ENCODE data around the gene TACC2. TPM values are rescaled to one million over a fixed set of nuclear protein-coding genes. Genes with fewer than 3 reads are reported as not detected.
A peak's percentile ranks its signal among the peaks of the same experiment; 100 is the strongest.

TACC2 gene
- total RNA-seq, 4 donors from 2014 or later, result 46.5 to 106 (median 71.6) TPM

DNA sequence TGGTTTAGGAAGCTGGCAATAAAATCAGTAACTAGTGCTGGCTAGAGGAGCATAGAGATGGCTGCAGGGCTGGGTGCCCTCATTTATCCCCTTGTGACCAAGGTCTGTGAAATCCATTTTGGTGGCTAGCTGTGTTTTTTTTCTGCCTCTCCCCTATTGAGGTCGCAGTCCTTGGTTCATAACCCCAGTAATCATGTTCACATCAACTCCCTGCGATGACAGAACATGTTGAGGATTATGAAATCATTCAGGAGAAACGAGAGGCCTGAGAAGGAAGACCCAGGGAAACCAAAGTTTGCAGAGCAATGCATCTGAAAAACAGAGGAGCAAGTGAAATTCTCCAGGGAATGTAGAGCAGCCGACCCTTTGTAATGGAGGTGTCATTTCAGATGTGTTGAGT is 126.9 kb downstream of the TACC2 start:
- Histone ChIP-seq H3K9me3 (no peaks in the 10 kb centered on the region), H3K27ac (peak overlapping the region in 3 of 4 donors; percentile 95 to 98 (median 98)), H3K4me1 (peaks cover 22 to 69% (median 29%) of the 10 kb centered on the region in 3 donors), H3K4me3 (no peak overlapping the region), H3K27me3 (peaks cover 0 to 16% (median 0%) of the 10 kb centered on the region in 4 donors), H3K36me3 (peaks cover 0 to 20% (median 0%) of the 10 kb centered on the region in 3 donors)
- DNase-seq, result no peak
- intact Hi-C loops (cut with DNase I), result loop anchor here (10.0 kb wide), 1 partner anchor 61 kb away; no protein-coding TSS in a partner anchor
- TF ChIP-seq POLR2A (IDR thresholded peaks at IDR 0.05), result no peak
- TF ChIP-seq, protein P1, sequence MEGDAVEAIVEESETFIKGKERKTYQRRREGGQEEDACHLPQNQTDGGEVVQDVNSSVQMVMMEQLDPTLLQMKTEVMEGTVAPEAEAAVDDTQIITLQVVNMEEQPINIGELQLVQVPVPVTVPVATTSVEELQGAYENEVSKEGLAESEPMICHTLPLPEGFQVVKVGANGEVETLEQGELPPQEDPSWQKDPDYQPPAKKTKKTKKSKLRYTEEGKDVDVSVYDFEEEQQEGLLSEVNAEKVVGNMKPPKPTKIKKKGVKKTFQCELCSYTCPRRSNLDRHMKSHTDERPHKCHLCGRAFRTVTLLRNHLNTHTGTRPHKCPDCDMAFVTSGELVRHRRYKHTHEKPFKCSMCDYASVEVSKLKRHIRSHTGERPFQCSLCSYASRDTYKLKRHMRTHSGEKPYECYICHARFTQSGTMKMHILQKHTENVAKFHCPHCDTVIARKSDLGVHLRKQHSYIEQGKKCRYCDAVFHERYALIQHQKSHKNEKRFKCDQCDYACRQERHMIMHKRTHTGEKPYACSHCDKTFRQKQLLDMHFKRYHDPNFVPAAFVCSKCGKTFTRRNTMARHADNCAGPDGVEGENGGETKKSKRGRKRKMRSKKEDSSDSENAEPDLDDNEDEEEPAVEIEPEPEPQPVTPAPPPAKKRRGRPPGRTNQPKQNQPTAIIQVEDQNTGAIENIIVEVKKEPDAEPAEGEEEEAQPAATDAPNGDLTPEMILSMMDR (IDR thresholded peaks at IDR 0.05), result no peak
- WGBS, 2 donors, result 19 to 20% methylated on average over 3 to 4 of the region's 4 CpGs

DNA sequence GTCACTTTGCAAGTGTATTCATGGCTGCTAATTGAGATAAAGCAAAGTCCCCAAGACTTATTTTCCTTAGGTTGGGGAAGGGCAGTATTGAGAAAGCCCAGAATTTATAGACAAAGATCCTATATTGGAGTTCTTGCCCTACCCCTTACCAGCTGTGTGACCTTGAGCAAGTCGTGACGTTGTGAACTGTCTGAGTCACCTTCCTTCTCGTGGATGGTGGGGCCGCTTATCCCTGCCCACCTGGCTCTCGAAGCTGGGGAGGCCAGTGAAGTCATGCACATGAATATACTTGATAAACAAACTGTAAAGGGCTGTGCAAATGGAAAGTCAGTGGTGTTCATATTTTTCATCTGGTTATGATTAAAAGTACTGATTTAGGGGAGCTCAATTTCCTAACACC is 127.4 kb downstream of the TACC2 start:
- WGBS, 2 donors, result 4 to 22% methylated on average over 4 to 5 of the region's 5 CpGs
- peak overlapping the region in 3 of 4 donors; percentile 95 to 98 (median 98) for H3K27ac ChIP-seq
- no peaks in the 10 kb centered on the region for H3K9me3 ChIP-seq
- intact Hi-C loops (cut with DNase I), result loop anchor here (10.0 kb wide), 1 partner anchor 62 kb away; no protein-coding TSS in a partner anchor
- H3K4me1 ChIP-seq, result peaks cover 22 to 69% (median 29%) of the 10 kb centered on the region in 3 donors
- peaks cover 0 to 16% (median 0%) of the 10 kb centered on the region in 4 donors for H3K27me3 ChIP-seq
- DNase-seq, result no peak
- peaks cover 0 to 22% (median 0%) of the 10 kb centered on the region in 3 donors for H3K36me3 ChIP-seq
- H3K4me3 ChIP-seq, result no peak overlapping the region
- TF ChIP-seq, protein P1 (IDR thresholded peaks at IDR 0.05), result no peak
- no peak for TF ChIP-seq POLR2A (IDR thresholded peaks at IDR 0.05)

DNA sequence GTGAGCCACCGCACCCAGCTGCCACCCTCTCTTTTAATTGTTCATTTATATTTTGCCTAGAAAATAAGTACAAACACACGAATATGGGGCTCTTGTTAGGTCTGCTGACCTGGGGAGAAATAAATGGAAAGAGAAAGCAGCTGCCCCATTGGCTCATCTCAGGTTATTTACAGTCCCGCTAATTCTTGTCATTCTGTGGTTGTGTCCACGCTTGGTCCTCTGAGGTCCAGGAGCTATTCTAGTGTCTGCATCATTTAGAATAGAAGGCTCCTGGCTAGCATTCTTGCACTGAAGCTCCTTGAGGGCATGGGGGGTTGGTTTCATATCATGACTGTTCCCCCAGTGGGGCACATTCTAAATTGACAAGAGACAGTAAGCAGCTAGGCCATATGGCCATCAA is 128.5 kb downstream of the TACC2 start:
- peaks cover 0 to 16% (median 0%) of the 10 kb centered on the region in 4 donors for H3K27me3 ChIP-seq
- peaks cover 16 to 60% (median 23%) of the 10 kb centered on the region in 3 donors for H3K4me1 ChIP-seq
- no peak for DNase-seq
- H3K27ac ChIP-seq, result peak overlapping the region in 1 of 4 donors; percentile 98
- peaks cover 0 to 27% (median 0%) of the 10 kb centered on the region in 3 donors for H3K36me3 ChIP-seq
- no peak overlapping the region for H3K4me3 ChIP-seq
- TF ChIP-seq POLR2A (IDR thresholded peaks at IDR 0.05), result no peak
- TF ChIP-seq, protein P1 (IDR thresholded peaks at IDR 0.05), result no peak
- H3K9me3 ChIP-seq, result no peaks in the 10 kb centered on the region
- 80 to 81% methylated on average over 1 to 4 of the region's 4 CpGs for WGBS, 2 donors
- intact Hi-C loops (cut with DNase I), result loop anchor here (10.0 kb wide), 1 partner anchor 63 kb away; no protein-coding TSS in a partner anchor

DNA sequence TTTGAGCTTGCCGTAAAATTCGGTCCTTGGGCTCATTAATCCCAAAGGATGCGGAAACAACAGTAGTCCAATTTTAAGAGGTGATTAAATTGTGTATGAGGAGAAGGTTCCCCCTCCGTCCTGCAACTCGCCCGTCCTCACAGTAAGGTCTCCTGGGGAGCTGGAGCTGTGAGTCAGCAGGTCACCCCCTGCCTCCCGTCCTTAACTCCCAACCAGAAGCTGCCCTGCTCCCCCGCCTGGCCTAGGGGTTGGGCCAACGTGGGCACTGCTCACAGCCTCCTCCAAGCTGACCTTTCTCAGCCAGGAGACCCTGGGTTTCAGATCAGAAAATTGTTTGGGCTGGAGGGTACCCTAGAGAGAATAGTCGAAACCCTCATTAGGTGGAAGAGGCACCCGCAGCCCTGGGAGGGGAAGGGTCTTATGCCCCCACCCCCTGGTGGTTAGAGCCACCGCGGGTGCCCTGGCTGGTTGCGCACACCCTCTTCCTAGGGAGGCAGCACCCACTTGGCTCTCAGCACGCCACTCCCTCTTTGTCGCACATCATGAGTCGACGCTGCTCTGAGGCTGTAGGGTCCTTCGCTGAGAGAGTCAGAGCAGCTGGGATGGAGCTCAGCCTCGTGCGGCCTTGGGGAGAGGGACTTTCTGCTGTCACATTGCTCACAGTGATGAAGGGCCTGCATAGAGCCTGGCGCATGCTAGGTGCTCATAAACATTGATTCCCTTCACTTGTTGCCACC is 131.2 kb downstream of the TACC2 start:
- no peak for DNase-seq
- Histone ChIP-seq H3K27ac (peak overlapping the region in 2 of 4 donors; percentile 14 to 20), H3K9me3 (no peaks in the 10 kb centered on the region), H3K4me3 (no peak overlapping the region), H3K4me1 (peaks cover 4 to 33% (median 13%) of the 10 kb centered on the region in 3 donors), H3K36me3 (peaks cover 0 to 27% (median 0%) of the 10 kb centered on the region in 3 donors), H3K27me3 (no peaks in the 10 kb centered on the region)
- intact Hi-C loops (cut with DNase I), result no loop called here
- TF ChIP-seq, protein P1 (IDR thresholded peaks at IDR 0.05), result no peak
- TF ChIP-seq POLR2A (IDR thresholded peaks at IDR 0.05), result no peak
- 82 to 91% methylated on average over 12 to 15 of the region's 22 CpGs for WGBS, 2 donors

DNA sequence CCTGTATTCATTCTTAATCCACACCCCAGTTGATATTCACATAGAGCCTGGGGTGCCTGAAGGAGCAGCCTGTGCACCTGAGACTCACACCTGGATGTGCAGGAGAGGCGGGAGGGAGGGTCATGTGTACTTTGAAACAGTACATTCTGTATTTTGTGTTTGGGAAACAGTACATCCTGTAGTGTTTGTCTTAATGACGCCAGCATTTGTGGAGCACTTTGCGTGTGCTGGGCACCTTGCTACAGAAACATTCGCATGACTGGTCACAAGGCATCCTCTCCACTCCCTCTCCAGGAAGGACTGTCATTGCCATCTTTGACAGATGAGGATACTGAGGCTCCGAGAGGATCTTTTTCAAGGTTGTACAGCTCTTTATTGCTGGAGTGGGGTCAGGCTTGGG is 132.1 kb downstream of the TACC2 start:
- Histone ChIP-seq H3K36me3 (peaks cover 0 to 27% (median 0%) of the 10 kb centered on the region in 3 donors), H3K4me3 (no peak overlapping the region), H3K27me3 (no peaks in the 10 kb centered on the region), H3K4me1 (peaks cover 2 to 25% (median 6%) of the 10 kb centered on the region in 3 donors), H3K27ac (peak overlapping the region in 2 of 4 donors; percentile 10 to 20), H3K9me3 (no peaks in the 10 kb centered on the region)
- no peak for TF ChIP-seq POLR2A (IDR thresholded peaks at IDR 0.05)
- TF ChIP-seq, protein P1 (IDR thresholded peaks at IDR 0.05), result no peak
- WGBS, 2 donors, result 90 to 93% methylated on average over 2 to 5 of the region's 5 CpGs
- intact Hi-C loops (cut with DNase I), result no loop called here
- no peak for DNase-seq
